NB4 (cell line): ENCODE results near the gene FAM193A.

Experiments used
- CTCF ChIP-seq: IDR thresholded peaks from one replicate; pipeline ENCODE4 v1.5.1; 2012; ENCODE audit warnings: low read depth, low read length
- MAX ChIP-seq: IDR thresholded peaks from 2 replicates; pipeline ENCODE4 v1.6.1; 2011; ENCODE audit warnings: low read depth, low read length
- MYC ChIP-seq: IDR thresholded peaks from 2 replicates; pipeline ENCODE4 v1.6.1; 2011; ENCODE audit warnings: low read depth, low read length
- POLR2A ChIP-seq: IDR thresholded peaks from 2 replicates; pipeline ENCODE4 v1.6.1; 2011; ENCODE audit warnings: mild to moderate bottlenecking; ENCODE audit not compliant: insufficient read length; ENCODE audit errors: extremely low read depth

- TF ChIP-seq POLR2A (no peak), MAX (no peak), CTCF (no peak), MYC (no peak)
These were observed 24.8 kb upstream of the FAM193A start for GRCh38 chr4:2511645-2512131.
